HG02610 (cell line): ENCODE results near the gene MYCBP2.
A peak's percentile ranks its signal among the peaks of the same experiment; 100 is the strongest.

Experiments
- ATAC-seq: cut with Tn5 transposase; IDR thresholded peaks from one replicate; pipeline ENCODE4 v1.9.1; 2021; ENCODE audit warnings: mild to moderate bottlenecking, moderate library complexity; ENCODE audit not compliant: unreplicated experiment

The MYCBP2 gene

DNA sequence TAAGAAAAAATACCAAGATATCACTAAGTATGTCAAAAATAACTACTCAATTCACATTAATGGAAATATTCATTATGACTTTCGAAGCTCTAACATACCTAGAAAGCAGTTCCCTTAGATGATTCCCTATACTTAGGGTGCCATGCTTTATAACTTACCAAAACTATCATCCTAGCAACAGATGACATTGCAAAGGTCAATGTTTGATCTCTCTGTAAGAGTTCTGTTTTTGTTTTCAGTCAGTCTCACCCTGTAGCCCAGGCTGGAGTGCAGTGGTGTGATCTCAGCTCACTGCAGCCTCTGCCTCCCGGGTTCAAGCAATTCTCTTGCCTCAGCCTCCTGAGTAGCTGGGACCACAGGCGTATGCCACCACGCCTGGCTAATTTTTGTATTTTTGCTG, 318.6 kb downstream of the MYCBP2 start:
- ATAC-seq: peak; percentile 51

DNA sequence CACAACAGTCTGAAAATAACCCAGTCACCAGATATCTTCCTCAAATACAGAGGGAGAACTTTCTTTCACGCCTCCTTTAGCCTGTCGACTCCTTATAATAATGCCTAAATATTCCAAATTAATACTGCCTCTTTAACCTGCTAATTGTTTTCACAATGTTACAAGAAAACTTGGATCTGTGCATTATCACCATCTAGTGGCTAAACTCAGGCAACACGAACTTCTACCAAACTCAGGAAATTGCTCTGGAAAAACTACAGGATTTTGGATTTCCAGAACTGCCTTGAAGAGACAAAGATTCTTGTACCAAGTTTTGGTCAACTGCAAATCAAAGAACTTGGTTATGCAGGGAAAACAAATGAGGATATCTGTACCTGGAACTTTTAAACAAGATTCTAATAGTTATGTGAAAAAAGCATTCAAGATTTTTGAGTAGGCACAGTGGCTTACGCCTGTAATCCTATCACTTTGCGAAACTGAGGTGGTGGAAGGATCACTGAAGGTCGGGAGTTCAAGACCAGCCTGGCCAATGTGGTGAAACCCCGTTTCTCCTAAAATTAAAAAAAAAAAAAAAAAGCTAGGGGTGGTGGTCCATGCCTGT, 324.2 kb downstream of the MYCBP2 start:
- ATAC-seq: no peak

DNA sequence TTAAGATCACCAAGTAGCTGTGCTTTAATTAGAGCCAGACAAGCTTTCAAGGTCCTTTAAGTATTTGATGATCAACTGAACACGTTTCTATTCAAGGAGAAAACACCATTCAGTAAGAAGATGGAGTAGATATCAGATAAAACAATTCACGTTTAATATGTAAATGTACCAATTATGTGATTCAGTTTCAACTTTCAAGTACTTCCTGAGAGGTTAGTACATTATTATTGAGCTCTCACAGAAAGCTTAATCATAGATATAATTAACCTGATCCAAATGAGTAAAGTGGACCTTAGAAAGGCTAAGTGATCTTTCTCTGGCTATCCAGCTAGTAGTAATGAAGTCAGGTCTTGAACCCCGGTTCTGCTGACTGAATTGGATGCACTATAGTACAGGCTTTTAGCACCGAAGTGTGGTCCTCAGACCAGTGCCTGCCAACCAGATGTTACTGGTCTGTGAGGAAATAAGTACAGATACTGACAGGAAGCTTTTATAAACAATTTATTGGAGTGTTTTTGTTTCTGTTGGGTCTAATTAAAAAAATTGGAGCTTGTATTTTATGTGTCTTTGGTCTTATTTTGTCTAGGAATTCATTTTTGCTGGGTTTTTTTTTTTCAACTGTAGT, 324.8 kb downstream of the MYCBP2 start:
- ATAC-seq: no peak

DNA sequence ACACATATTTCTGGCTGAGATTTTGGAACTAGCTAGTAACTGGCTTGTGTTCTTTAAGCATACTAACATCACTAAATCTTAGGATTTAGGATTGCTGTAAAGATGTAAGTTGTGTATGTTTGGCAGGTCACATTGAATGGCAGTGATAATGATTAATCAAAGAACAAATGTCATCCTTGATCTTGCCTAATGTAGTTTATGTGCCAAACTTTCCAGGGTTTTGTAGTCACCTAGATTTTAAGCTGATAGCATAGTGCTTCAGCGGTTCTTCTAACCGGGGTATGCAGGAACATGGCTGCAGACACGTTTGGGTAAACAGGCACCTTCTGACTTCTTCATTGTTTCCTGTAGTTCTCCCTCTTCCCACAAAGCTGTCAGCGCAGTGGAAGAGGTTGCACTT, 325.4 kb downstream of the MYCBP2 start:
- ATAC-seq: no peak

DNA sequence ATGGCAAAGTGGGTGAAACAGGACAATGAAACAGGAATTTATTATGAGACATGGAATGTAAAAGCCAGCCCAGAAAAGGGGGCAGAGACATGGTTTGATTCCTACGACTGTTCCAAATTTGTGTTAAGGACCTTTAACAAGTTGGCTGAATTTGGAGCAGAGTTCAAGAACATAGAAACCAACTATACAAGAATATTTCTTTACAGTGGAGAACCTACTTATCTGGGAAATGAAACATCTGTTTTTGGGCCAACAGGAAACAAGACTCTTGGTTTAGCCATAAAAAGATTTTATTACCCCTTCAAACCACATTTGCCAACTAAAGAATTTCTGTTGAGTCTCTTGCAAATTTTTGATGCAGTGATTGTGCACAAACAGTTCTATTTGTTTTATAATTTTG, 326.4 kb downstream of the MYCBP2 start:
- no peak for ATAC-seq
